Mesenteric fat pad (tissue), 1 donor: ENCODE results near the gene FBLN2. TPM values are rescaled to one million over a fixed set of nuclear protein-coding genes. Genes with fewer than 3 reads are reported as not detected.
"Not testable (repeated sequence)": the region's sequence is repeated elsewhere in the genome, so short reads cannot be mapped to it uniquely, and the experiment has no call there.

Experiments
- DNase-seq: peaks from one replicate; pipeline ENCODE4 v3.0.0-alpha.2; 2020; ENCODE audit warnings: low spot score
- total RNA-seq: library from RNA; stranded (reverse); fragmentation: NEBNext Ultra II Directional; extraction: Animal tissue kit (Norgen Biotek cat#: 25700); gene quantifications from one replicate; pipeline ENCODE4 v1.2.1, GENCODE V29; 2021
- donor health status: DM: yes; HTN: yes; CAD: no.

FBLN2 gene
- total RNA-seq, 1 donor from 2014 or later, result 269 TPM

- no peak for DNase-seq
Observed at GRCh38 chr3:13545952-13546454, 2.9 kb upstream of the FBLN2 start.

GRCh38 chr3:13546667-13547171 lies 2.2 kb upstream of the FBLN2 start:
- DNase-seq, result no peak

GRCh38 chr3:13547591-13548371 lies 1.1 kb upstream of the FBLN2 start:
- no peak for DNase-seq

- no peak for DNase-seq
Observed at GRCh38 chr3:13549623-13550422, 898 bp downstream of the FBLN2 start.

- DNase-seq, result no peak
Observed at GRCh38 chr3:13550423-13550690, 1.4 kb downstream of the FBLN2 start.

- DNase-seq, result no peak
Observed at GRCh38 chr3:13550791-13551360, 2.0 kb downstream of the FBLN2 start.

- no peak for DNase-seq
Observed at GRCh38 chr3:13552857-13553652, 4.1 kb downstream of the FBLN2 start.

GRCh38 chr3:13553686-13554085 lies 4.8 kb downstream of the FBLN2 start:
- DNase-seq, result no peak

- no peak for DNase-seq
Observed at GRCh38 chr3:13555753-13556152, 6.8 kb downstream of the FBLN2 start.

- no peak for DNase-seq
Observed at GRCh38 chr3:13556207-13556606, 7.3 kb downstream of the FBLN2 start.

GRCh38 chr3:13556917-13557316 lies 8.0 kb downstream of the FBLN2 start:
- no peak for DNase-seq

- no peak for DNase-seq
Observed at GRCh38 chr3:13557417-13557816, 8.5 kb downstream of the FBLN2 start.

GRCh38 chr3:13557926-13558325 lies 9.0 kb downstream of the FBLN2 start:
- DNase-seq, result no peak

- no peak for DNase-seq
Observed at GRCh38 chr3:13558651-13559050, 9.7 kb downstream of the FBLN2 start.

GRCh38 chr3:13559764-13560525 lies 11.0 kb downstream of the FBLN2 start:
- DNase-seq, result no peak

GRCh38 chr3:13561376-13561775 lies 12.5 kb downstream of the FBLN2 start:
- DNase-seq, result no peak

- DNase-seq, result no peak
Observed at GRCh38 chr3:13561967-13562366, 13.0 kb downstream of the FBLN2 start.

- not testable (repeated sequence) for DNase-seq
Observed at GRCh38 chr3:13562421-13562820, 13.5 kb downstream of the FBLN2 start.

GRCh38 chr3:13563321-13563720 lies 14.4 kb downstream of the FBLN2 start:
- DNase-seq, result no peak

- DNase-seq, result no peak
Observed at GRCh38 chr3:13563911-13564310, 15.0 kb downstream of the FBLN2 start.
